NT2/D1 (cell line): ENCODE data around the gene ST3GAL4.
"Not testable (repeated sequence)": the region's sequence is repeated elsewhere in the genome, so short reads cannot be mapped to it uniquely, and the experiment has no call there.

Experiments used
- DNase-seq: peaks from one replicate; pipeline ENCODE4 v3.0.0-alpha.2; 2011; ENCODE audit warnings: low read depth, low spot score
- H3K27me3 ChIP-seq: 2 replicates; pipeline ENCODE4 v1.6.0; 2011; ENCODE audit warnings: mild to moderate bottlenecking; ENCODE audit not compliant: insufficient read length, insufficient read depth
- H3K36me3 ChIP-seq: 2 replicates; pipeline ENCODE4 v1.6.1; 2011; ENCODE audit warnings: mild to moderate bottlenecking, low read length, mixed read lengths; ENCODE audit not compliant: insufficient read depth, insufficient read length
- H3K4me1 ChIP-seq: 2 replicates; pipeline ENCODE4 v1.5.1; 2011; ENCODE audit not compliant: insufficient read depth, insufficient read length
- H3K4me3 ChIP-seq: 2 replicates; pipeline ENCODE4 v1.5.1; 2011; ENCODE audit warnings: low read depth; ENCODE audit not compliant: insufficient read length
- H3K9ac ChIP-seq: 2 replicates; pipeline ENCODE4 v1.6.0; 2011; ENCODE audit warnings: low read depth; ENCODE audit not compliant: insufficient read length
- H3K9me3 ChIP-seq: 2 replicates; pipeline ENCODE4 v1.5.1; 2011; ENCODE audit warnings: mild to moderate bottlenecking, low read length; ENCODE audit not compliant: insufficient read depth
- SUZ12 ChIP-seq: IDR thresholded peaks from 2 replicates; pipeline ENCODE4 v1.6.1; 2011; ENCODE audit not compliant: insufficient read length, insufficient read depth; ENCODE audit errors: extremely low read depth
- YY1 ChIP-seq: IDR thresholded peaks from 2 replicates; pipeline ENCODE4 v1.6.1; 2011; ENCODE audit not compliant: insufficient read length, insufficient read depth
- ZNF274 ChIP-seq: IDR thresholded peaks from 2 replicates; pipeline ENCODE4 v1.6.1; 2011; ENCODE audit warnings: mild to moderate bottlenecking, low read depth, low read length

The ST3GAL4 gene

DNA sequence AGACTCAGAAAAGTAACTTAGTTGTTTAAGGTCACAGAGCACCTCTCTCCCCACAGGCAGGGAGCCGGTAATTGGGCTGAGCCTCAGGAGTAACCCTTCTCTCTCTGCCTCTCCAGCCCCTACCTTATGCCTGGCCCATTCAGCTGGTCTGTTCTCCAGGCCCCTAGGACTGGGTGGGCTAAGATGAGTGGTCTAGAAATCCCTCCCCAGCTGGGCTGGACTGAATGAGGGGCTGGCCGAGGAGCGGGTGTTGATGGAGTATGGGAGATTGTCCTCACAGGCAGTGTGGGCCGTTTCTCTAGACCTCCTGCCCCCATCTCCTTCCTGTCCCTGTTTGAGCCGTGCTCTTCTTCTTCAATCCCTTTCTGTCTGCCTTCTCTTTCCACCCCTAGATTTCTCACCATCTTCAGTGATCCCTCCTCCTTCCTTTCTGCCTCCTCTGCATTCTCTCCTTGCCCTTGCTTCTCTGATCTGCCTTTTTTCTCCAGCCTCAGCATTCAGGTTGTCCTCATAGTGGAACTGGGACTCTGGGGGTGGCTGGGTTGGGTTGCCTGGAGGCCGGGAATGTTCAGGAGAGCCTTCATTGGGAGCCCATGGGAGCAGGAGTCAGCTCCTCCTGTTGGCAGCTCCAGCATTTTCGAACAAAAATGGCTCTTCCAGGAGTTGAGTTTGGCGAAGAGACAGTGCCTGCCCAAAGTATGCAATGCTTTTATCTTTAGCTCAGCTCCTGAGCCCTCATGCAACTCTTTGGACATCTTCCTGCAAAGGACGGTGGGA, 7.6 kb downstream of the ST3GAL4 start:
- Histone ChIP-seq H3K27me3 (no peaks in the 10 kb centered on the region), H3K36me3 (peaks cover 11% of the 10 kb centered on the region), H3K9ac (no peak overlapping the region), H3K4me1 (peaks cover 13% of the 10 kb centered on the region), H3K9me3 (no peaks in the 10 kb centered on the region), H3K4me3 (no peak overlapping the region)
- DNase-seq = no peak
- no peak for TF ChIP-seq YY1
- TF ChIP-seq ZNF274 = no peak
- TF ChIP-seq SUZ12 = no peak

DNA sequence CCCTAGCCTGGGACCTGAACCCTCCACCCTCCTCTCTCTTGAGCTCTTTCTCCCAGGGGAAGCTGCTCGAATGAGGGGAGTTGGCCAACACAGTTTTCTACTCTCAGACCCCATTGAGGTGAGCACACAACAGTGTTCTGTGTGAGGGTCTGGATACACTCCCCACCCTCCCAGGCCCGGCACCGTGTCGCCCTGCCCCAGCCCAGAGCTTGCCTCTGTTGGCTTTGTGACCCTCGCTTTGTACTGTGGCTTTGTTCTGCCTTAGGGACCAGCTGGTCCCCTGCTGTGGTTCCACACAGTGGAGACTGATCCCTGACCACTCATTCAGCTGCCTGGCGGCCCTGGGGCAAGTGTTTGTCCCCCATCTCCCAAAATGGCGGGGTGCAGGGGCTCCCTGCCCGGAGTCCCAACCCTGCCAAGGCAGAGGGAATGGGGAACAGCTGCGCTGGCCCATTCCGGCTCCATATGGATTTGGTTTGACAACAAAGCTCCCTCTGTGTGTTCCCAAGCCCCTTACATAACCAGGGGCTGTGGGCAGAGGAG, 8.3 kb downstream of the ST3GAL4 start:
- TF ChIP-seq ZNF274 = no peak
- TF ChIP-seq SUZ12 = no peak
- no peak for TF ChIP-seq YY1
- no peak overlapping the region for H3K9ac ChIP-seq
- no peaks in the 10 kb centered on the region for H3K27me3 ChIP-seq
- no peak overlapping the region for H3K4me3 ChIP-seq
- peaks cover 15% of the 10 kb centered on the region for H3K4me1 ChIP-seq
- peaks cover 4% of the 10 kb centered on the region for H3K36me3 ChIP-seq
- DNase-seq = no peak
- H3K9me3 ChIP-seq = no peaks in the 10 kb centered on the region

- not testable (repeated sequence) for H3K36me3 ChIP-seq, H3K4me3 ChIP-seq, H3K27me3 ChIP-seq, H3K9me3 ChIP-seq, DNase-seq, H3K9ac ChIP-seq
- H3K4me1 ChIP-seq = peaks cover 17% of the 10 kb centered on the region
These were observed 9.2 kb downstream of the ST3GAL4 start for GRCh38 chr11:126364735-126365134.

DNA sequence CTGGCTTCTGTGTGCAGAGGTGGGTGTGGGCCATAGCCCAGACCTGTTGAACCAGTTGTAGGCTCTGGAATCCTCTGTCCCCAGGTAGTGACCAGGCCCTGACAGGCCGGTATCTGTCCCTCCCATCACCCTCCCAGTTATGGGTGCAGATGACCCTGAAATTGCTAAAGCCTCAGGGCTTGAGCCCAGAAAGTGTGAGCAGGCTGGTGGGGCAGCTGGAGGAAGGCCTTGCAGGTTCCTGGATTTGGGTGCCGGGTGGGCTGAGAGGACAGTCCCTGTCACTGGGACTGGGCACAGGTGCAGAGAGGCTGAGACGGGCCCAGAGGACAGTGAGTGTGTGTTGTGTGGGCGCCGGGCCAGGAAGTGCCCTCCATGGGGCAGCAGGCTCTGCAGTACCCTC, 10.0 kb downstream of the ST3GAL4 start:
- peaks cover 17% of the 10 kb centered on the region for H3K4me1 ChIP-seq
- not testable (repeated sequence) for H3K36me3 ChIP-seq, H3K27me3 ChIP-seq, H3K4me3 ChIP-seq, H3K9ac ChIP-seq, DNase-seq, H3K9me3 ChIP-seq

GRCh38 chr11:126366064-126366822, 10.8 kb downstream of the ST3GAL4 start:
- TF ChIP-seq SUZ12 (no peak), ZNF274 (no peak), YY1 (no peak)
- Histone ChIP-seq H3K9ac (no peak overlapping the region), H3K9me3 (no peaks in the 10 kb centered on the region), H3K27me3 (no peaks in the 10 kb centered on the region), H3K4me3 (no peak overlapping the region), H3K4me1 (peaks cover 17% of the 10 kb centered on the region), H3K36me3 (peaks cover 3% of the 10 kb centered on the region)
- no peak for DNase-seq

GRCh38 chr11:126366823-126367654, 11.6 kb downstream of the ST3GAL4 start:
- not testable (repeated sequence) for H3K4me3 ChIP-seq, H3K9ac ChIP-seq, DNase-seq, H3K9me3 ChIP-seq, H3K36me3 ChIP-seq, H3K27me3 ChIP-seq
- H3K4me1 ChIP-seq = peaks cover 17% of the 10 kb centered on the region

- H3K36me3 ChIP-seq, DNase-seq, H3K9me3 ChIP-seq, H3K9ac ChIP-seq, H3K4me3 ChIP-seq, H3K27me3 ChIP-seq: not testable (repeated sequence)
- H3K4me1 ChIP-seq = peaks cover 17% of the 10 kb centered on the region
These were observed 12.3 kb downstream of the ST3GAL4 start for GRCh38 chr11:126367806-126368205.

DNA sequence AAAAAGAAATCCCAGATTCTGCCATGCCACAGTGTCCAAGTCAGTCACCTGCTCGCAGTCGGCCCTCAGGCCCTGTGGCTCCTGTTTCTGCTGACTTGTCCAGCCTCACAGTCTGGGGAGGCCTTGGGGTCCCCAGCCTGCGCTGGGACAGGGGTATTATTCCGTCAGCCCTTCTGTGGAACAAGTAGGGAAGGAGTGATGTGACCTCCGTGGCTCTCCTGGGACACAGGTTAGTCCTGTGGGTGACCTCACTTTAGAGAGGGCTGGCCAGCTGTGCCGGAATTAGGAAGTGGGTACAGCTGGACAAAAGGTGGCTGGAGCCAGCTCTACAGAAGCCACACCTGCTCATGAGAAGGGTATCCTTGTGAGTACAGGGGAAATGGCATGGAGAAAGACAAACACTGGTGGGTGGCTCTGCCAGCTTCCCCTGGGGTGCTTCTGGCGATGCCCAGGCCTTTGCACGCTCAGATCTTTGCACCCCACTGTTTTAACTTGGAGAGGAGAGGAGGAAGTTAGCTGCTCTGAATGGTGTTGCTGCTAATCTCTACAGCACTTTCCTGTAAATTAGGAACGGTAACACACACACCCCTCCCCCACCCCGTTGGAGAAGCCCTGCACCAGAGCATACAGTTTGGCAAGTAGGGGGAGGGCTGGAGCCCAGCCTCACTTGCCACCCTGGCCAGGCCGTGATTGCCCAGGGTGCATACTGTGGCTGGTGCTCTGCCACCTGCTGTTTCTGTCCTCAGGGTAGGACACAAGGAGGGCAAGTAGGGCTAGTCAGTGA, 13.0 kb downstream of the ST3GAL4 start:
- H3K36me3 ChIP-seq, DNase-seq: not testable (repeated sequence)

More for the DNA sequence above, 13.0 kb downstream of the ST3GAL4 start:
- H3K4me3 ChIP-seq, H3K9ac ChIP-seq, H3K9me3 ChIP-seq, H3K27me3 ChIP-seq: not testable (repeated sequence)
- peaks cover 13% of the 10 kb centered on the region for H3K4me1 ChIP-seq
